ENCODE measurements around the gene CYP4A22. TPM values are rescaled to one million over a fixed set of nuclear protein-coding genes. Genes with fewer than 3 reads are reported as not detected.
"Not testable (repeated sequence)": the region's sequence is repeated elsewhere in the genome, so short reads cannot be mapped to it uniquely, and the experiment has no call there.

The CYP4A22 gene
- total RNA-seq, 4 donors from 2014 or later = not detected

DNA sequence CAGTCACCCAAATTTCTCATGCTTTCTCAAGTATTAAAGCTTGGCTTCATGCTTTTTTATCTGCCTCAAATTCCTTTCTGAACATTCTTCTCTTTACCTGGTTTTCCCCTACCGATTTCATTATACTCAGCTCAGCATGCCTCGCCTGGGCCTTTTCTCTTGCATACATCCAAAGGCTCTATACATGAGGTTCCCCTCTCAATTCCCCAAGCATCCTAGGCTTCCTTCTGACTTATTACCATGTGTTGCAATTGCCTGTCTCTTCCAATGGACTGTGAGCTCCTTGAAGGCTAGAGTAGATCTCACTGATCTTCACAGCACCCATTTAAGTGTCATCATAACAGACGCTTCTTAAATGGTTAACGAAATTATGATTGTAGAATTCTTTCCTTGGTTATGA is 24.1 kb upstream of the CYP4A22 start:
- WGBS, 2 donors = 88 to 89% methylated on average over 4 of the region's 4 CpGs
- TF ChIP-seq POLR2A (IDR thresholded peaks at IDR 0.05) = no peak
- TF ChIP-seq CTCF (IDR thresholded peaks at IDR 0.05) = no peak

DNA sequence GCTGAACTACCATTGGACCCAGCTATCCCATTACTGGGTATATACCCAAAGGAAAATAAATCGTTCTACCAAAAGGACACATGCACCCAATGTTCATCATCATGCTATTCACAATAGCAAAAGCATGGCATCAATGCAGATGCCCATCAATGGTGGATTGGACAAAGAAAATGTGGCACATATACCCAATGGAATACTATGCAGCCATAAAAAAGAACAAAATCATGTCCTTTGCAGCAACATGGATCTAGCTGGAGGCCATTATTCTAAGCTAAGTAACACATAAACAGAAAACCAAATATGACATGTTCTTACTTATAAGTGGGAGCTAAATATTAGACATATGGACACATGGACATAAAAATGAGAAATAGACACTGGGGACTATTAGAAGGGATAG is 16.2 kb upstream of the CYP4A22 start:
- 90 to 100% methylated on average over 1 of the region's 1 CpG for whole genome bisulfite sequencing, 2 donors
- DNase-seq; H3K9me3 ChIP-seq; H3K27me3 ChIP-seq; H3K27ac ChIP-seq; H3K4me3 ChIP-seq (replicated peaks in 1 of 3); H3K36me3 ChIP-seq; H3K4me1 ChIP-seq; intact Hi-C loops (cut with DNase I): not testable (repeated sequence)

More for the DNA sequence above, 24.1 kb upstream of the CYP4A22 start:
- Histone ChIP-seq H3K36me3 (no peaks in the 10 kb centered on the region), H3K4me3 (replicated peaks in 1 of 3) (no peak overlapping the region), H3K9me3 (no peaks in the 10 kb centered on the region), H3K4me1 (no peaks in the 10 kb centered on the region), H3K27me3 (no peaks in the 10 kb centered on the region), H3K27ac (no peak overlapping the region)
- intact Hi-C loops (cut with DNase I) = no loop called here
- no peak for DNase-seq

- H3K36me3 ChIP-seq; H3K4me3 ChIP-seq (replicated peaks in 1 of 3); H3K27ac ChIP-seq; H3K9me3 ChIP-seq; intact Hi-C loops (cut with DNase I); H3K4me1 ChIP-seq; H3K27me3 ChIP-seq; DNase-seq: not testable (repeated sequence)
Observed at GRCh38 chr1:47124834-47125233, 12.4 kb upstream of the CYP4A22 start.

- H3K36me3 ChIP-seq; H3K27ac ChIP-seq; H3K4me3 ChIP-seq (replicated peaks in 1 of 3); H3K4me1 ChIP-seq; H3K9me3 ChIP-seq; H3K27me3 ChIP-seq; DNase-seq; intact Hi-C loops (cut with DNase I): not testable (repeated sequence)
- WGBS, 2 donors = 94% methylated on average over 2 of the region's 2 CpGs
Observed at GRCh38 chr1:47126997-47127396, 10.2 kb upstream of the CYP4A22 start.

GRCh38 chr1:47128221-47128620 is 9.0 kb upstream of the CYP4A22 start:
- TF ChIP-seq CTCF (IDR thresholded peaks at IDR 0.05) (no peak), POLR2A (IDR thresholded peaks at IDR 0.05) (no peak)
- intact Hi-C loops (cut with DNase I) = no loop called here
- Histone ChIP-seq H3K27ac (no peak overlapping the region), H3K27me3 (no peaks in the 10 kb centered on the region), H3K9me3 (no peaks in the 10 kb centered on the region), H3K4me3 (replicated peaks in 1 of 3) (no peak overlapping the region), H3K36me3 (no peaks in the 10 kb centered on the region), H3K4me1 (no peaks in the 10 kb centered on the region)
- no peak for DNase-seq
- WGBS, 2 donors = 98 to 100% methylated on average over 1 of the region's 1 CpG

DNA sequence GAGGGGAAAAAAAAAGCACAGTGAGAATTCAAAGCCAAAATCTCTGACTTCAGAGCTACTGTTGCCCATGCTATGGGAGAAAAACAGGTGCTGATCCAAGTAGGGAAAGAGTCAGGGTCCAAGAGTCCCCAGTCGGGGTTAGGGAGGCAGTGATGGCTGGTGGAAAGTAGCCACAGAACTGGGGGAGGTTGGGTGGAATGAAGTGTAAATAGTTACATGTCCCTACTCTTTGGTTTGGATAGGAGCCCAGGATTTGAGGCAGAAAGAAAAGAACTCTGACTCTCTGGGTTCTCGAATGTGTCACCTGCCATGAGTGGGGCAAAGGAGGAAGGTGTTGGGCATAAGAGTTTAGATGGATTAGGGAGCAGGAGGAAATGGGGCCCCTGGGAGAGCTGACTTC is 8.4 kb upstream of the CYP4A22 start:
- H3K27ac ChIP-seq; H3K4me1 ChIP-seq; H3K9me3 ChIP-seq; H3K27me3 ChIP-seq; H3K36me3 ChIP-seq; intact Hi-C loops (cut with DNase I); DNase-seq; H3K4me3 ChIP-seq (replicated peaks in 1 of 3): not testable (repeated sequence)
- WGBS, 2 donors = 65 to 80% methylated on average over 2 of the region's 2 CpGs

- H3K27ac ChIP-seq; H3K27me3 ChIP-seq; H3K4me3 ChIP-seq (replicated peaks in 1 of 3); intact Hi-C loops (cut with DNase I); H3K36me3 ChIP-seq; H3K4me1 ChIP-seq; DNase-seq; H3K9me3 ChIP-seq: not testable (repeated sequence)
- 77 to 78% methylated on average over 8 of the region's 8 CpGs for WGBS, 2 donors
Observed at GRCh38 chr1:47129489-47130230, 7.6 kb upstream of the CYP4A22 start.

DNA sequence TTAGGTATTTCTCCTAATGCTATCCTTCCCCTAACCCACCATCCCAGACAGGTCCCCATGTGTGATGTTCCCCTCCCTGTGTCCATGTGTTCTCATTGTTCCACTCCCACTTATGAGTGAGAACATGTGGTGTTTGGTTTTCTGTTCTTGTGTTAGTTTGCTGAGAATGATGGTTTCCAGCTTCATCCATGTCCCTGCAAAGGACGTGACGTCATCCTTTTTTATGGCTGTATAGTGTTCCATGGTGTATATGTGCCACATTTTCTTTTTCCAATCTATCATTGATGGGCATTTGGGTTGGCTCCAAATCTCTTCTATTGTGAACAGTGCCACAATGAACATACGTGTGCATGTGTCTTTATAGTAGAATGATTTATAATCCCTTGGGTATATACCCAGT is 4.6 kb upstream of the CYP4A22 start:
- H3K4me3 ChIP-seq (replicated peaks in 1 of 3); H3K27ac ChIP-seq; H3K36me3 ChIP-seq; H3K4me1 ChIP-seq; H3K9me3 ChIP-seq; DNase-seq; H3K27me3 ChIP-seq; intact Hi-C loops (cut with DNase I): not testable (repeated sequence)
- WGBS, 2 donors = 95 to 96% methylated on average over 3 of the region's 3 CpGs

Measured in thyroid gland (tissue), 4 donors.